ENCODE results near the gene TRIM23.

- TF ChIP-seq, protein P1, sequence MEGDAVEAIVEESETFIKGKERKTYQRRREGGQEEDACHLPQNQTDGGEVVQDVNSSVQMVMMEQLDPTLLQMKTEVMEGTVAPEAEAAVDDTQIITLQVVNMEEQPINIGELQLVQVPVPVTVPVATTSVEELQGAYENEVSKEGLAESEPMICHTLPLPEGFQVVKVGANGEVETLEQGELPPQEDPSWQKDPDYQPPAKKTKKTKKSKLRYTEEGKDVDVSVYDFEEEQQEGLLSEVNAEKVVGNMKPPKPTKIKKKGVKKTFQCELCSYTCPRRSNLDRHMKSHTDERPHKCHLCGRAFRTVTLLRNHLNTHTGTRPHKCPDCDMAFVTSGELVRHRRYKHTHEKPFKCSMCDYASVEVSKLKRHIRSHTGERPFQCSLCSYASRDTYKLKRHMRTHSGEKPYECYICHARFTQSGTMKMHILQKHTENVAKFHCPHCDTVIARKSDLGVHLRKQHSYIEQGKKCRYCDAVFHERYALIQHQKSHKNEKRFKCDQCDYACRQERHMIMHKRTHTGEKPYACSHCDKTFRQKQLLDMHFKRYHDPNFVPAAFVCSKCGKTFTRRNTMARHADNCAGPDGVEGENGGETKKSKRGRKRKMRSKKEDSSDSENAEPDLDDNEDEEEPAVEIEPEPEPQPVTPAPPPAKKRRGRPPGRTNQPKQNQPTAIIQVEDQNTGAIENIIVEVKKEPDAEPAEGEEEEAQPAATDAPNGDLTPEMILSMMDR (IDR thresholded peaks at IDR 0.05) = no peak
- peak in 1 of 2 donors; percentile 40 for TF ChIP-seq POLR2A (IDR thresholded peaks at IDR 0.05)
These were observed at the start of gene TRIM23 for GRCh38 chr5:65624025-65624570.

Data from heart left ventricle (tissue), 13 donors.